NCI-H1930 (cell line): Measurements from ENCODE around the gene FUT1.
"Not testable (repeated sequence)": the region's sequence is repeated elsewhere in the genome, so short reads cannot be mapped to it uniquely, and the experiment has no call there.

Experiments
- DNase-seq, 2 experiments: peaks; one replicate each; lab custom pipeline; 2025; lab: John Stamatoyannopoulos, UW

FUT1 gene

GRCh38 chr19:48768994-48769713, 16.7 kb upstream of the FUT1 start:
- DNase-seq, result no peak

DNA sequence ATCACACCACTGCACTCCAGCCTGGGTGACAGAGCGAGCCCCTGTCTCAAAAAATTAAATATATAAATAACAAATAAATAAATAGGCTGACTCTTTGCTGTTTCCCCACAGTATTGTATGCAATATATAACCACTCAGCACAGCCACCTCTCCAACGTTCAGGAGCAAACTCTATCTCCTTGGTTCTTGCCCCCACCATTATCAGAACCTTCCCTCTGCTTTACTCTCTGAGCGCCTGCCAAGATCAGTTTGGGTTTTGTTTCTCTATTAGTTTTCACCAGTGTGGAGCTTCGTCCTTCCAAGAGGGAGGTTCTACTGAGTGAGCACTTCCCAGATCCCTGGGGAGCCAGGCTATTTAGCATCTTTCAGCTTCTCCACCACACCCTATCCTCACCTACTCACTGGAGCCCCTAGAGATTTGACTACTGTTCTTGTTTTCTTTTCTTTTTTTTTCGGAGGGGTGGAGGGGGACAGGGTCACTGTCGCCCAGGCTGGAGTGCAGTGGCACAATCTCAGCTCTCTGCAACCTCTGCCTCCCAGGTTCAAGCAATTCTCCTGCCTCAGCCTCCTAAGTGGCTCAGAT, 15.8 kb upstream of the FUT1 start:
- not testable (repeated sequence) for DNase-seq

- DNase-seq, result not testable (repeated sequence)
Measured at GRCh38 chr19:48765816-48766215, 13.4 kb upstream of the FUT1 start.

GRCh38 chr19:48760504-48761205, 8.2 kb upstream of the FUT1 start:
- no peak for DNase-seq

- DNase-seq, result no peak
Measured at GRCh38 chr19:48757741-48758144, 5.3 kb upstream of the FUT1 start.

- DNase-seq, result no peak
Measured at GRCh38 chr19:48757089-48757675, 4.7 kb upstream of the FUT1 start.

GRCh38 chr19:48756686-48757085, 4.2 kb upstream of the FUT1 start:
- DNase-seq, result no peak

DNA sequence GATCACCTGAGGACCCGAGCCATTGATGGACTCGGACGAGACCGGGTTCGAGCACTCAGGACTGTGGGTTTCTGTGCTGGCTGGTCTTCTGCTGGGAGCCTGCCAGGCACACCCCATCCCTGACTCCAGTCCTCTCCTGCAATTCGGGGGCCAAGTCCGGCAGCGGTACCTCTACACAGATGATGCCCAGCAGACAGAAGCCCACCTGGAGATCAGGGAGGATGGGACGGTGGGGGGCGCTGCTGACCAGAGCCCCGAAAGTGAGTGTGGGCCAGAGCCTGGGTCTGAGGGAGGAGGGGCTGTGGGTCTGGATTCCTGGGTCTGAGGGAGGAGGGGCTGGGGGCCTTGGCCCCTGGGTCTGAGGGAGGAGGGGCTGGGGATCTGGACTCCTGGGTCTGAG, 3.8 kb upstream of the FUT1 start:
- no peak for DNase-seq

- DNase-seq, result no peak
Measured at GRCh38 chr19:48755787-48756186, 3.3 kb upstream of the FUT1 start.

DNA sequence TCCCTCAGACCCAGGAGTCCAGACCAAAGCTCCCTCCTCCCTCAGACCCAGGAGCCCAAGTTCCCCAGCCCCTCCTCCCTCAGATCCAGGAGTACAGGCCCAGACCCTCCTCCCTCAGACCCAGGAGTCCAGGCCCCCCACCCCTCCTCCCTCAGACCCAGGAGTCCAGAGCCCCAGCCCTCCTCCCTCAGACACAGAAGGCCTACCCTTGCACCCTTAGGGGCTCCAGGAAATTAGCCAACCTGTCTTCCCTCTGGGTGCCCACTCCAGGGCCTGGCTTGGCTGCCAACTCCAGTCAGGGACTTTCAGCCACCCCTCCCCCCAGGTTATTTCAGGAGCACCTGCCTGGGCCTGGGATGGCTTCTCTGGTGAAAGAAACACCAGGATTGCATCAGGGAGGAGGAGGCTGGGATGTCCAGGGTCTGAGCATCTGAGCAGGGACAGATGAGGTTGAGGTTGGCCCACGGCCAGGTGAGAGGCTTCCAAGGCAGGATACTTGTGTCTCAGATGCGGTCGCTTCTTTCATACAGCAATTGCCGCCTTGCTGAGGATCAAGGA, 2.7 kb upstream of the FUT1 start, which contains the start of gene FGF21:
Gene FGF21 (plus strand): TSS at position 441 of the 558 bp plus-strand sequence. CDS start 713 bp downstream, outside the sequence.
- peak in 1 of 2 experiments; percentile 40 for DNase-seq

GRCh38 chr19:48751845-48752495, 471 bp downstream of the FUT1 start:
- DNase-seq, result no peak

- no peak for DNase-seq
Measured at GRCh38 chr19:48750771-48751504, 1.5 kb downstream of the FUT1 start.

GRCh38 chr19:48750351-48750750, 2.1 kb downstream of the FUT1 start:
- no peak for DNase-seq

- no peak for DNase-seq
Measured at GRCh38 chr19:48749571-48750198, 2.8 kb downstream of the FUT1 start.

DNA sequence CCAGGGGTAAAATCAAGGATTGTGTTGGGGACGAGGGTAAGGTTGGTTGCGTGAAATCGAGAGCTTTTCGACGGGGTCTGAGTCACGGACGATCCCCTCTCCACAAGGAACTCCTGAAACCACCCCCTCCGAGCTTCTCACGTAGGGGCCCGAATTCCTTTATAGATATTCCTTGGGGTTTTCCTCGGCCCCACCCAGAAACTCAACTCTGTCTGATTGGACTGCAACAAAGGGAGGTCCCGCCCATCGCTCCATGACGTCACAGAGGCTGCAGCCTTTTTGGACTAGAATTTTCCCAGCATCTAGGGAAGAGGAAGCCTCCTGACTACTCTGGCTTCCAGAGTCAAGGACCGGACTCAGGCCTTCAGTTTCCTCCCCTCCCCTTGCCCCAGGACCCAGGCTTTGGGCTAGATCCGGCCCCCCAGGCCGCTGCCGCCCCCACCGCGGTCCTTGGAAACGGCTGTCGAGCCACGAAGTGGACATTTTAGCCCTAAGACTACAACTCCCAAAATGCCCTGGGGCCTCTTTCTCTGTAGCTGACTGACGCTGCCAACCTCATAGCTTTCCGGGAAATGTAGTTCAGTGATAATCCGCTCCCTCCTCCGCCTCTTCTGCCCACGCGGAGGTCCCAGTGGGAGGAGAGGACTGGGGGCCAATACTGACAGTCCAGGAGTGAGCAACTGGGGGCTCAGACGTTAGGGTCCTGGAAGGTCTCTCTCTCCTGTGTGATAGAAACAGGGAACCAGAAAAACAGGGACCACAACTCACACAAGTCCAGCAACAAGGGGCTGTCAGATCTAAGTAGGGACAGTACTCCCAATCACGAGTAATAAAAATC, 5.5 kb downstream of the FUT1 start, which contains the start of gene IZUMO1:
Gene IZUMO1 (minus strand): TSS at position 172 of the 838 bp plus-strand sequence. CDS start 1,050 bp downstream, outside the sequence.
- DNase-seq, result peak; percentile 77 to 82

GRCh38 chr19:48746110-48746509, 6.3 kb downstream of the FUT1 start:
- DNase-seq, result no peak

DNA sequence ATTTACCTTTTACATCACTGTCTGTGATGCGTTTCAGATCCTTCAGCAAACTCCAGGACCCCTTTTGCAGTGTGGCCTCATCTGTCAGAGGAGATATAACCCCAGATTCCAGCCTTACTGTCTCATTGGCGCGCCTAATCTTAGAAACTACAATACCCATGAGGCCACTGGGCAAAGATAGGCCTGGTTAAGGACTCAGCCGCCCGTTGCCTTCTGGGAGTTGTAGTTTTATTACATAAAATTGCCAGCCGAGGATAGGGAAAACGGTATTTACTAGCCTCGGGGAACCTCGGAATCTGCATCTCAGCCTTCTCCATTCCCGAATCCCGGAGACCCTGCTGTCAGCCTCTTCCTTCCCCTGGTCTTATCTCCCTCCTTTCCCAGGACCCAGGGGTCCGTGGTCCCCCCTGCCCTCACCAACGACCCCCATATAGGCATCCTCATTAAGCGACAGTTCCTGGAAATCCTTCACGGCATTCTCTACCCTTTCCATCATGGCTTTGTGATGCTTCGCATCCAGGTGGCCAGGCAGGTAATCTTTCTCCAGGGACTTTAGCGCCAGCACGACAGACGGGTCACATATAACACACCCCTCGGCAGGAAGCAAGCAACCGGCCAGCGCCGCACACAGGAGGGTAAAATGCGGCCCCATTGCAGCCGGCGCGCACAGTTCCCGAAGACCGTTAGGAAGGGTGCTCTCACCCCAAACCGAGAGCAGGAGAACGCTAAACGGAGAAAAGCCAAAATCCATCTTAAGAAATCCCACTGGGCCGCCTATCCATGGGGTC, 7.0 kb downstream of the FUT1 start:
- DNase-seq, result peak; percentile 68 to 76

- DNase-seq, result no peak
Measured at GRCh38 chr19:48742096-48742495, 10.3 kb downstream of the FUT1 start.
